ENCODE results near the gene SELENOS. TPM values are rescaled to one million over a fixed set of nuclear protein-coding genes. Genes with fewer than 3 reads are reported as not detected.

Gene SELENOS
- total RNA-seq, 4 donors from 2014 or later = 50.4 to 77.3 (median 65.6) TPM

GRCh38 chr15:101244036-101244781, 33.1 kb downstream of the SELENOS start:
- no peaks in the 10 kb centered on the region for H3K36me3 ChIP-seq
- WGBS, 2 donors = 66 to 75% methylated on average over 7 of the region's 7 CpGs
- H3K27me3 ChIP-seq = no peaks in the 10 kb centered on the region
- no peak overlapping the region for H3K4me3 ChIP-seq (replicated peaks in 1 of 3)
- no peak overlapping the region for H3K27ac ChIP-seq
- intact Hi-C loops (cut with DNase I) = no loop called here
- H3K4me1 ChIP-seq = peaks cover 31 to 42% of the 10 kb centered on the region in 2 donors
- H3K9me3 ChIP-seq = no peaks in the 10 kb centered on the region
- no peak for DNase-seq
- TF ChIP-seq CTCF (IDR thresholded peaks at IDR 0.05) (no peak), POLR2A (IDR thresholded peaks at IDR 0.05) (no peak)

- TF ChIP-seq CTCF (IDR thresholded peaks at IDR 0.05) (no peak), POLR2A (IDR thresholded peaks at IDR 0.05) (no peak)
- peak; percentile 61 to 66 for DNase-seq
- intact Hi-C loops (cut with DNase I) = no loop called here
- Histone ChIP-seq H3K27me3 (no peaks in the 10 kb centered on the region), H3K4me3 (replicated peaks in 1 of 3) (no peak overlapping the region), H3K4me1 (peaks cover 31 to 39% of the 10 kb centered on the region in 2 donors), H3K9me3 (no peaks in the 10 kb centered on the region), H3K27ac (no peak overlapping the region), H3K36me3 (no peaks in the 10 kb centered on the region)
- 44 to 56% methylated on average over 9 of the region's 9 CpGs for WGBS, 2 donors
These were observed 33.9 kb downstream of the SELENOS start for GRCh38 chr15:101243420-101243819.

GRCh38 chr15:101242999-101243336, 34.3 kb downstream of the SELENOS start:
- DNase-seq = peak; percentile 41 to 47
- H3K36me3 ChIP-seq = no peaks in the 10 kb centered on the region
- intact Hi-C loops (cut with DNase I) = no loop called here
- H3K4me1 ChIP-seq = peaks cover 28 to 35% of the 10 kb centered on the region in 2 donors
- no peaks in the 10 kb centered on the region for H3K27me3 ChIP-seq
- TF ChIP-seq POLR2A (IDR thresholded peaks at IDR 0.05) (no peak), CTCF (IDR thresholded peaks at IDR 0.05) (no peak)
- no peaks in the 10 kb centered on the region for H3K9me3 ChIP-seq
- WGBS, 2 donors = 32 to 41% methylated on average over 6 of the region's 6 CpGs
- no peak overlapping the region for H3K4me3 ChIP-seq (replicated peaks in 1 of 3)
- H3K27ac ChIP-seq = no peak overlapping the region

- peaks cover 25 to 35% of the 10 kb centered on the region in 2 donors for H3K4me1 ChIP-seq
- no peaks in the 10 kb centered on the region for H3K27me3 ChIP-seq
- intact Hi-C loops (cut with DNase I) = no loop called here
- DNase-seq = peak; percentile 27 to 56
- no peaks in the 10 kb centered on the region for H3K36me3 ChIP-seq
- no peak for TF ChIP-seq CTCF (IDR thresholded peaks at IDR 0.05)
- TF ChIP-seq POLR2A (IDR thresholded peaks at IDR 0.05) = no peak
- no peak overlapping the region for H3K27ac ChIP-seq
- H3K9me3 ChIP-seq = no peaks in the 10 kb centered on the region
- WGBS, 2 donors = 37 to 42% methylated on average over 11 to 12 of the region's 12 CpGs
- H3K4me3 ChIP-seq (replicated peaks in 1 of 3) = no peak overlapping the region
These were observed 34.9 kb downstream of the SELENOS start for GRCh38 chr15:101242160-101242998.

GRCh38 chr15:101240358-101240757, 36.9 kb downstream of the SELENOS start:
- intact Hi-C loops (cut with DNase I) = no loop called here
- no peak for TF ChIP-seq POLR2A (IDR thresholded peaks at IDR 0.05)
- no peak for TF ChIP-seq CTCF (IDR thresholded peaks at IDR 0.05)
- 58 to 64% methylated on average over 5 of the region's 5 CpGs for WGBS, 2 donors
- Histone ChIP-seq H3K9me3 (no peaks in the 10 kb centered on the region), H3K27ac (no peak overlapping the region), H3K36me3 (no peaks in the 10 kb centered on the region), H3K4me3 (replicated peaks in 1 of 3) (no peak overlapping the region), H3K27me3 (no peaks in the 10 kb centered on the region), H3K4me1 (peaks cover 25 to 35% of the 10 kb centered on the region in 2 donors)
- no peak for DNase-seq

All from thyroid gland (tissue), 4 donors.